IMR-90 (cell line): ENCODE results near the gene ZNF407. TPM values are rescaled to one million over a fixed set of nuclear protein-coding genes. Genes with fewer than 3 reads are reported as not detected.

Experiments used
- ATAC-seq: fragments of 200-7000 bp; cut with Tn5 transposase; 2 replicates; pipeline ENCODE4 v1.9.1; 2020; ENCODE audit warnings: low read depth, mild to moderate bottlenecking, moderate library complexity
- BruUV-seq: library from RNA; stranded (reverse); fragments of 400-500 nt; replicated peaks from 2 replicates; lab custom pipeline; 2021; lab: Mats Ljungman, UMichigan
- CTCF ChIA-PET: fragments of 300-600 bp; formaldehyde crosslinking; extraction: SDS; loops from one replicate; lab custom pipeline; 2021; ENCODE audit warnings: antibody characterized with exemption; lab: Yijun Ruan, JAX
- POLR2A ChIA-PET: fragments of 300-600 bp; sonication (Branson Sonifier 250); formaldehyde crosslinking; loops from one replicate; lab custom pipeline; 2022; ENCODE audit warnings: antibody characterized with exemption; ENCODE audit not compliant: unreplicated experiment; lab: Charles Lee
- DNase-seq: peaks from one replicate; pipeline ENCODE4 v3.0.0; 2013
- H2AFZ ChIP-seq: replicated peaks from 2 replicates; pipeline ENCODE3; 2013; ENCODE audit warnings: low read length, mild to moderate bottlenecking; ENCODE audit not compliant: poor library complexity
- H2AK5ac ChIP-seq: 2 replicates; pipeline ENCODE4 v1.6.1; 2013; ENCODE audit warnings: low read depth, low read length, inconsistent platforms
- H2AK9ac ChIP-seq: replicated peaks from 2 replicates; pipeline ENCODE3; 2013; ENCODE audit warnings: mild to moderate bottlenecking, low read depth, low read length, moderate library complexity; ENCODE audit not compliant: poor library complexity
- H2BK120ac ChIP-seq: 2 replicates; pipeline ENCODE4 v1.6.1; 2013; ENCODE audit warnings: low read depth, low read length, inconsistent platforms
- H2BK15ac ChIP-seq: 3 replicates; pipeline ENCODE4 v1.6.1; 2013; ENCODE audit warnings: low read depth, low read length, inconsistent platforms
- H2BK20ac ChIP-seq: 2 replicates; pipeline ENCODE4 v1.6.1; 2013; ENCODE audit warnings: low read depth, mild to moderate bottlenecking, inconsistent platforms, low read length, moderate library complexity
- H2BK5ac ChIP-seq: 2 replicates; pipeline ENCODE4 v1.6.1; 2013; ENCODE audit warnings: mild to moderate bottlenecking, low read depth, low read length, inconsistent platforms; ENCODE audit not compliant: poor library complexity, severe bottlenecking
- H3K14ac ChIP-seq: replicated peaks from 2 replicates; pipeline ENCODE4 v1.6.1; 2013; ENCODE audit warnings: low read depth, low read length, inconsistent platforms
- H3K18ac ChIP-seq: 2 replicates; pipeline ENCODE4 v1.6.1; 2013; ENCODE audit warnings: low read depth, low read length, control low read depth
- H3K23ac ChIP-seq: 2 replicates; pipeline ENCODE4 v1.6.1; 2013; ENCODE audit warnings: low read depth, low read length, inconsistent platforms
- H3K27ac ChIP-seq: 2 replicates; pipeline ENCODE4 v1.5.1; 2013; ENCODE audit warnings: mild to moderate bottlenecking, control low read depth, low read length; ENCODE audit not compliant: insufficient read depth
- H3K27me3 ChIP-seq: 2 replicates; pipeline ENCODE4 v1.6.1; 2013; ENCODE audit warnings: low read length; ENCODE audit not compliant: control insufficient read depth, insufficient read depth
- H3K36me3 ChIP-seq: 2 replicates; pipeline ENCODE4 v1.6.1; 2013; ENCODE audit warnings: low read length, mixed read lengths; ENCODE audit not compliant: control insufficient read depth, insufficient read depth
- H3K4ac ChIP-seq: 2 replicates; pipeline ENCODE4 v1.6.1; 2013; ENCODE audit warnings: low read depth, low read length, inconsistent platforms
- H3K4me1 ChIP-seq: 2 replicates; pipeline ENCODE4 v1.6.1; 2013; ENCODE audit warnings: low read length, mixed read lengths; ENCODE audit not compliant: control insufficient read depth, insufficient read depth
- H3K4me2 ChIP-seq: 2 replicates; pipeline ENCODE4 v1.6.1; 2013; ENCODE audit warnings: low read depth, mild to moderate bottlenecking, control low read depth, low read length, moderate library complexity
- H3K4me3 ChIP-seq: 2 replicates; pipeline ENCODE4 v1.5.1; 2013; ENCODE audit warnings: low read depth, mild to moderate bottlenecking, control low read depth, low read length, moderate library complexity; ENCODE audit not compliant: insufficient read depth
- H3K56ac ChIP-seq: 2 replicates; pipeline ENCODE4 v1.6.1; 2013; ENCODE audit warnings: low read length, inconsistent platforms; ENCODE audit not compliant: insufficient read depth; ENCODE audit errors: extremely low read depth
- H3K79me1 ChIP-seq, 2 experiments: 2 replicates each; pipeline ENCODE4 v1.6.1; 2013; ENCODE audit warnings: low read length in 2 of 2, inconsistent platforms in 1 of 2, low read depth in 1 of 2
- H3K9ac ChIP-seq: 2 replicates; pipeline ENCODE4 v1.6.1; 2013; ENCODE audit warnings: low read depth, low read length, control low read depth
- H3K9me1 ChIP-seq: 2 replicates; pipeline ENCODE4 v1.6.1; 2013; ENCODE audit warnings: low read length, inconsistent platforms; ENCODE audit not compliant: insufficient read depth
- H3K9me3 ChIP-seq: 2 replicates; pipeline ENCODE4 v1.6.1; 2013; ENCODE audit warnings: low read length; ENCODE audit not compliant: control insufficient read depth, insufficient read depth
- H4K20me1 ChIP-seq: 2 replicates; pipeline ENCODE4 v1.6.1; 2013; ENCODE audit warnings: low read length, inconsistent platforms; ENCODE audit not compliant: insufficient read depth
- H4K5ac ChIP-seq: 2 replicates; pipeline ENCODE4 v1.6.1; 2013; ENCODE audit warnings: mild to moderate bottlenecking, low read depth, low read length, control low read depth
- H4K8ac ChIP-seq, 2 experiments: 2 replicates each; pipeline ENCODE4 v1.6.1; 2013; ENCODE audit warnings: low read depth in 2 of 2, low read length in 2 of 2, control low read depth in 1 of 2, inconsistent platforms in 1 of 2
- H4K91ac ChIP-seq: 2 replicates; pipeline ENCODE4 v1.6.1; 2013; ENCODE audit warnings: low read depth, low read length, inconsistent platforms; ENCODE audit not compliant: insufficient read depth
- CEBPB ChIP-seq: IDR thresholded peaks from 2 replicates; pipeline ENCODE4 v1.6.1; 2012; ENCODE audit warnings: low read depth, low read length, improper control_type of control experiment
- FOS ChIP-seq: fragments of 150-350 bp; IDR thresholded peaks from 2 replicates; pipeline ENCODE4 v1.6.1; 2016; ENCODE audit warnings: low read depth, low read length
- MXI1 ChIP-seq: IDR thresholded peaks from 2 replicates; pipeline ENCODE4 v1.6.1; 2012; ENCODE audit warnings: low read depth, mild to moderate bottlenecking, low read length, moderate library complexity, borderline replicate concordance
- SMC3 ChIP-seq: fragments of 150-350 bp; IDR thresholded peaks from 2 replicates; pipeline ENCODE4 v1.6.1; 2016; ENCODE audit warnings: low read depth, mild to moderate bottlenecking, antibody characterized with exemption, low read length, moderate library complexity
- whole genome bisulfite sequencing, 2 experiments: methylation state at CpG; one replicate each; pipeline versions ENCODE4 v1.1.5 to v1.1.7; 2013; ENCODE audit warnings: missing lambda C conversion rate in 2 of 2; ENCODE audit not compliant: insufficient read length in 1 of 2; ENCODE audit errors: extremely low coverage in 2 of 2; 5-methylcytosine and 5-hydroxymethylcytosine counted together
- dilution Hi-C: fragments of 300-500 bp; cut with HindIII; formaldehyde crosslinking; loops from one replicate; pipeline ENCODE4 v1.14.3; 2018; ENCODE audit warnings: low sequenced_read_pairs; ENCODE audit not compliant: unreplicated experiment
- in situ Hi-C: fragments of 300-500 bp; cut with MboI; formaldehyde crosslinking; loops from 3 replicates; pipeline ENCODE4 v1.14.3; 2019; ENCODE audit warnings: low sequenced_read_pairs, inconsistent platforms, mixed read lengths
- intact Hi-C: fragments of 100-400 bp; cut with micrococcal nuclease; formaldehyde crosslinking; loops from 2 replicates; pipeline ENCODE4 v1.10.0; 2022
- polyA plus RNA-seq, 3 experiments: library from polyadenylated mRNA; depleted of rRNA; stranded (reverse); fragments of >200 nt; gene quantifications; 2 replicates each; pipeline ENCODE4 v1.2.3, GENCODE V29; 2012; ENCODE audit warnings: low replicate concordance in 1 of 3
- total RNA-seq: library from RNA; depleted of rRNA; stranded (reverse); fragments of >200 nt; gene quantifications from 2 replicates; pipeline ENCODE4 v1.2.3, GENCODE V29; 2012

ZNF407 gene
- total and polyA plus RNA-seq, 2 of the 4 experiments (the other 2 are of a cell fraction) = 3.1 to 20.1 TPM

- TF ChIP-seq MXI1 = 0 out of 2 replicates have a peak, but pooled peaks have one; percentile 15
- 0 out of 2 replicates have a peak, but pooled peaks have one; percentile 22 for TF ChIP-seq CEBPB
- no peak for TF ChIP-seq FOS
- TF ChIP-seq SMC3 = no peak
- Histone ChIP-seq H4K5ac (no peak overlapping the region), H3K18ac (0 out of 2 replicates have a peak overlapping the region, but pooled peaks have one; percentile 4), H3K9me3 (no peaks in the 10 kb centered on the region), H3K4me3 (no peak overlapping the region), H2BK120ac (peak overlapping the region; percentile 64; the same call in 1 of the 2 replicates), H2AK9ac (peak overlapping the region; percentile 15), H2AK5ac (no peak overlapping the region), H3K27me3 (no peaks in the 10 kb centered on the region), H3K9me1 (no peaks in the 10 kb centered on the region), H2AFZ (peak overlapping the region; percentile 26), H4K20me1 (no peaks in the 10 kb centered on the region), H2BK20ac (peak overlapping the region; percentile 3; the same call in 1 of the 2 replicates), H3K79me1 (peaks cover 6 to 19% of the 10 kb centered on the region in 2 experiments), H2BK5ac (peak overlapping the region; percentile 27), H2BK15ac (peak overlapping the region; percentile 88; the same call in 1 of the 3 replicates), H3K9ac (no peak overlapping the region), H3K36me3 (no peaks in the 10 kb centered on the region), H4K8ac (0 out of 4 replicates have a peak overlapping the region, but pooled peaks of 1 of the 2 experiments have one; percentile 2), H3K23ac (no peak overlapping the region), H3K4ac (peak overlapping the region; percentile 58), H3K56ac (no peak overlapping the region), H3K27ac (no peak overlapping the region), H4K91ac (peak overlapping the region; percentile 12; the same call in 1 of the 2 replicates), H3K14ac (peak overlapping the region; percentile 81), H3K4me2 (no peak overlapping the region), H3K4me1 (peaks cover 6% of the 10 kb centered on the region)
- no TSS peak for BruUV-seq
- CTCF ChIA-PET = no interaction called here
- dilution Hi-C loops = no loop called here
- intact Hi-C loops = no loop called here
- in situ Hi-C loops = no loop called here
- no CpG with 5 or more reads among the region's 2 CpGs for WGBS, 2 experiments
- no peak for ATAC-seq
- POLR2A ChIA-PET = no interaction called here
- peak; percentile 49 for DNase-seq
Observed at GRCh38 chr18:74722237-74722636, 124.6 kb downstream of the ZNF407 start.
